HEK293T (cell line): ENCODE data around the gene TBC1D22A.

Experiments
- CTCF ChIA-PET: fragments of 350-600 bp; formaldehyde crosslinking; extraction: SDS; loops from one replicate; lab custom pipeline; 2021; ENCODE audit warnings: antibody characterized with exemption, inconsistent platforms; lab: Yijun Ruan, JAX
- POLR2A ChIA-PET: fragments of 350-600 bp; formaldehyde crosslinking; extraction: SDS; loops from one replicate; lab custom pipeline; 2020; ENCODE audit warnings: antibody characterized with exemption, inconsistent platforms; lab: Yijun Ruan, JAX
- DNase-seq: peaks from one replicate; pipeline ENCODE4 v3.0.0; 2012; ENCODE audit warnings: mixed read lengths; ENCODE audit errors: extremely low spot score
- ARNT ChIP-seq: fragments of 450-650 bp; IDR thresholded peaks from 2 replicates; pipeline ENCODE4 v1.6.1; 2017; ENCODE audit warnings: mild to moderate bottlenecking
- BHLHE40 ChIP-seq: fragments of 450-650 bp; IDR thresholded peaks from 2 replicates; pipeline ENCODE4 v1.6.1; 2016; ENCODE audit warnings: mild to moderate bottlenecking, moderate library complexity, borderline replicate concordance
- CTBP1 ChIP-seq: fragments of 450-650 bp; IDR thresholded peaks from 2 replicates; pipeline ENCODE4 v1.6.1; 2016; ENCODE audit warnings: borderline replicate concordance
- ELF4 ChIP-seq: fragments of 450-650 bp; IDR thresholded peaks from 2 replicates; pipeline ENCODE4 v1.6.1; 2017; ENCODE audit warnings: antibody characterized with exemption
- FOXA1 ChIP-seq: fragments of 450-650 bp; IDR thresholded peaks from 2 replicates; pipeline ENCODE4 v1.6.1; 2016; ENCODE audit warnings: mild to moderate bottlenecking
- FOXK2 ChIP-seq: fragments of 450-650 bp; IDR thresholded peaks from 2 replicates; pipeline ENCODE4 v1.6.1; 2016; ENCODE audit warnings: mild to moderate bottlenecking
- FOXM1 ChIP-seq: fragments of 450-650 bp; IDR thresholded peaks from 2 replicates; pipeline ENCODE4 v1.6.1; 2017; ENCODE audit warnings: mild to moderate bottlenecking, borderline replicate concordance
- HDGF ChIP-seq: fragments of 450-650 bp; IDR thresholded peaks from 2 replicates; pipeline ENCODE4 v1.6.1; 2017; ENCODE audit warnings: antibody characterized with exemption, borderline replicate concordance
- L3MBTL2 ChIP-seq: fragments of 450-650 bp; conservative IDR thresholded peaks from 2 replicates; pipeline ENCODE4 v1.6.1; 2016; ENCODE audit warnings: mild to moderate bottlenecking
- LEF1 ChIP-seq: fragments of 450-650 bp; IDR thresholded peaks from 2 replicates; pipeline ENCODE4 v1.6.1; 2017; ENCODE audit warnings: mild to moderate bottlenecking, borderline replicate concordance
- NFRKB ChIP-seq: fragments of 450-650 bp; IDR thresholded peaks from 2 replicates; pipeline ENCODE4 v1.6.1; 2016; ENCODE audit warnings: mild to moderate bottlenecking, moderate library complexity
- SP1 ChIP-seq: fragments of 450-650 bp; IDR thresholded peaks from 2 replicates; pipeline ENCODE4 v1.6.1; 2017
- SUZ12 ChIP-seq: fragments of 450-650 bp; IDR thresholded peaks from 2 replicates; pipeline ENCODE4 v1.6.1; 2016; ENCODE audit warnings: mild to moderate bottlenecking
- TARDBP ChIP-seq: fragments of 450-650 bp; IDR thresholded peaks from 2 replicates; pipeline ENCODE4 v1.6.1; 2016
- ZNF384 ChIP-seq: fragments of 450-650 bp; IDR thresholded peaks from 2 replicates; pipeline ENCODE4 v1.6.1; 2016
- TF ChIP-seq, protein P1 (sequence below): fragments of 450-650 bp; IDR thresholded peaks from 2 replicates; pipeline ENCODE4 v1.6.1; 2016

The TBC1D22A gene

DNA sequence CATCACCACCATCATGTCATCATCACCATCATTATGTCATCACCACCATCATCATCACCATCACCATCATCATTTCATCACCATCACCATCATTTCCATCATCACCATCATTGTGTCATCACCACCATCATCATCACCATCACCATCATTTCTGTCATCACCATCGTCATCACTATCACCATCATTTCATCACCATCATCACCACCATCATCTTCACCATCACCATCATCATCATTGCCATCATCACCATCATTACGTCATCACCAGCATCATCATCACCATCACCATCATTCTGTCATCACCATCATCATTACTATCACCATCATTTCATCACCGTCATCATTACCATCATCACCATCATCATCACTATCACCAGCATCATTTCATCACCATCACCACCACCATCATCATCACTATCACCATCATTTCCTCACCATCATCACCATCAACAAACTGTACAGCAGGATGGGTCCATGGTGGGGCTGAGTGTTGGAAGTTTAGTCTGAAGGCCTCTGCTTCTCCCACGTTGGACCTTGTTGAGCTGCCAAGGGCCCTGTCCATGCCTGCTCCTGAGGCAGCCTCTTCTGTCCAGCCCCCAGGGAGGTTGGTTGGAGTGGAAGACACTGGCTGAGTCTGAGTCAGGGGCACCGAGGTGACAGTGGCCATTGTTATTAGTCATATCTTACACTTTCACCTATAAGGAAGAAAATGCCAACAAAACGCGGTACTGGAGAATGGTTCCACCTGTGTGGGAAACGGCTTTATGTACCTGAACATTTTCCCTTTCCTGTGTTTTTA lies 247.1 kb downstream of the TBC1D22A start:
- POLR2A ChIA-PET: no interaction called here

DNA sequence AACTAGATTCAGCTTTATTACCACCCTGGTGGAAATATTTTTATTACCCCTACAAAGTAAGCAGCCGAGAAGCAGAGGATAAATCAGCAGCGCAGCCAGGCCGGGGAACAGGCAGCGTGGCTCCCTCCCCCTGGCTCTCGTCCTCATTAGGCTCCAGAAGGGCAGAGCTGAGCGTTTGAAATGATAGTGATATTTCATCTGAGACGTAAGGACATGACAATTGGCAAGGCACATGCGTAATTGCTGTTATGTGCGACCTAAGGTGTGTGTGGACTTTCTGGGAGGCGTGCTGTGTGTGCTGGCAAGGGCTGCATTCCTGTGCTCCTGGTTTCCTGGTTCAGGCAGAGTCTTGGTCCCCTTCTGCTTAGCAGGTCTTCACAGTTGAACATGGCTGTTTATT lies 247.8 kb downstream of the TBC1D22A start:
- ChIA-PET CTCF (no interaction called here), POLR2A (no interaction called here)
- DNase-seq: no peak
- TF ChIP-seq FOXA1 (no peak), L3MBTL2 (no peak), TARDBP (no peak), HDGF (no peak)

More for the DNA sequence above, 247.1 kb downstream of the TBC1D22A start:
- DNase-seq: no peak
- no peak for TF ChIP-seq ZNF384
- no peak for TF ChIP-seq LEF1
- TF ChIP-seq ELF4: no peak
- TF ChIP-seq ARNT: no peak
- TF ChIP-seq SP1: no peak
- TF ChIP-seq FOXM1: no peak
- no peak for TF ChIP-seq FOXA1
- TF ChIP-seq L3MBTL2: no peak
- no peak for TF ChIP-seq TARDBP
- TF ChIP-seq, protein P1, sequence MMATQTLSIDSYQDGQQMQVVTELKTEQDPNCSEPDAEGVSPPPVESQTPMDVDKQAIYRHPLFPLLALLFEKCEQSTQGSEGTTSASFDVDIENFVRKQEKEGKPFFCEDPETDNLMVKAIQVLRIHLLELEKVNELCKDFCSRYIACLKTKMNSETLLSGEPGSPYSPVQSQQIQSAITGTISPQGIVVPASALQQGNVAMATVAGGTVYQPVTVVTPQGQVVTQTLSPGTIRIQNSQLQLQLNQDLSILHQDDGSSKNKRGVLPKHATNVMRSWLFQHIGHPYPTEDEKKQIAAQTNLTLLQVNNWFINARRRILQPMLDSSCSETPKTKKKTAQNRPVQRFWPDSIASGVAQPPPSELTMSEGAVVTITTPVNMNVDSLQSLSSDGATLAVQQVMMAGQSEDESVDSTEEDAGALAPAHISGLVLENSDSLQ: no peak
- no peak for TF ChIP-seq HDGF
- no peak for TF ChIP-seq FOXK2
- no peak for TF ChIP-seq SUZ12
- TF ChIP-seq CTBP1: no peak
- no peak for TF ChIP-seq NFRKB
- TF ChIP-seq BHLHE40: no peak
- CTCF ChIA-PET: no interaction called here

DNA sequence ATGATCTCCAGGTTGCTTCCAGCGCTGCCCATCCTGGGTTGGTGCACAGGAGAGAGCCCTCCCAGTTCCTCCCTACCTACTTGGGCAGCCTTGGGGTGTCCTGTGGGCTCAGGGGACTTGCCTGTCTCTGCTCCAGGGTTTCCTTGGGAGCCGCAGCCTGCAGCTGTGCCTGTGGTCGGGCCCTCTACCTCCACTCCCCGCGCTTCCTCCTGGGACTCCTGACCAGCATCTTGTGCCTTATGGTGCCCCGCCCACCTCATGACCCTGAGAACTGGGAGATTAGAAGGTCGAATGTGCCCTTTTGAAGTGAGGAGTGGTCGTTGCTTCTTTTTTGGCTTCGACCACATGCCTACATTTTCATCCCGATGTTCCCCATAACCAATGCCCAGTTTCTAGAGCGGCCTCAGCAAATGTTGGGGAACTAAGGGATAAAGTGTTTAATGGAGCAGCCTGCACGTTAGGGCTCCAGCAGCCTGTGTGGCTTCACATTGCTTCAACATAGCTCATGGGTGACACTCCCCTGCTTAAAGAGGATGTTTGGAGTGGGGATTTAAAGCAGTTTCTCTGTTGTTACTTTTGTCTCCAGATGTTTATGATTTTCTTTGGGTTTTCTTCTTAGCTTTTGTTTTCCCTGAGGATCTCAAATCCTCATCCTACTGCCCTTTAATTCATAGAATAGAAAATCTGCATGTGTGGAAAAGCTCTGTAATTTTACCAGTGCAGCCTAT lies 248.8 kb downstream of the TBC1D22A start:
- TF ChIP-seq HDGF (no peak), CTBP1 (no peak), FOXK2 (no peak), BHLHE40 (no peak), LEF1 (no peak), L3MBTL2 (no peak), FOXA1 (no peak), SP1 (no peak), TARDBP (no peak), ELF4 (no peak), ARNT (no peak), ZNF384 (no peak), FOXM1 (no peak), SUZ12 (no peak), NFRKB (no peak)
- TF ChIP-seq, protein P1: no peak
- DNase-seq: no peak
- ChIA-PET POLR2A (no interaction called here), CTCF (no interaction called here)

DNA sequence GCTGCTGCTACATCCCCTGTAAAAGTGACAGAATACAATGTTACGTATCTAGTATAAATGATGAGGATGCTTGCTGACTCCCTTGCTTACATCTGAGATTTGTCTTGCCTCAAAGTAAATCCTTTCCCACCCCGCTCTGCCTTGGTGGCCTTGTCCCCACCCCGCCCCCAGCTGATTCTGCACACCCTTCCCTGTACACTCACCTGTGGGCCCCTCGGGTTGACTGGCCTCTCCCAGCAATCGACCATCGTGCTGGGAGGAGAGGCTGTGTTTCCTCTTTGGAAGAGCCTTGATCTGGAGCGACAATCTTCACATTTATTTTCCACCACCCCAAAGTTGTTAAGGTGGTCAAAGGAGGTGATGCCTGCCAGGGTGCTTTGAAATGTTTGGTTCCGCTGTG lies 249.4 kb downstream of the TBC1D22A start:
- no peak for TF ChIP-seq HDGF
- TF ChIP-seq FOXA1: no peak
- TF ChIP-seq CTBP1: no peak
- TF ChIP-seq ZNF384: no peak
- no peak for TF ChIP-seq SP1
- TF ChIP-seq, protein P1: no peak
- TF ChIP-seq L3MBTL2: no peak
- no peak for TF ChIP-seq TARDBP
- no peak for TF ChIP-seq LEF1
- TF ChIP-seq NFRKB: no peak
- TF ChIP-seq ELF4: no peak
- no peak for TF ChIP-seq FOXM1
- no peak for TF ChIP-seq BHLHE40
- TF ChIP-seq ARNT: no peak
- TF ChIP-seq FOXK2: no peak
- no peak for TF ChIP-seq SUZ12
- ChIA-PET POLR2A (no interaction called here), CTCF (interaction anchor here (0.6 kb wide), 1 partner anchor 52 kb away, joined by 7 read pairs; no protein-coding TSS in a partner anchor)
- DNase-seq: no peak

DNA sequence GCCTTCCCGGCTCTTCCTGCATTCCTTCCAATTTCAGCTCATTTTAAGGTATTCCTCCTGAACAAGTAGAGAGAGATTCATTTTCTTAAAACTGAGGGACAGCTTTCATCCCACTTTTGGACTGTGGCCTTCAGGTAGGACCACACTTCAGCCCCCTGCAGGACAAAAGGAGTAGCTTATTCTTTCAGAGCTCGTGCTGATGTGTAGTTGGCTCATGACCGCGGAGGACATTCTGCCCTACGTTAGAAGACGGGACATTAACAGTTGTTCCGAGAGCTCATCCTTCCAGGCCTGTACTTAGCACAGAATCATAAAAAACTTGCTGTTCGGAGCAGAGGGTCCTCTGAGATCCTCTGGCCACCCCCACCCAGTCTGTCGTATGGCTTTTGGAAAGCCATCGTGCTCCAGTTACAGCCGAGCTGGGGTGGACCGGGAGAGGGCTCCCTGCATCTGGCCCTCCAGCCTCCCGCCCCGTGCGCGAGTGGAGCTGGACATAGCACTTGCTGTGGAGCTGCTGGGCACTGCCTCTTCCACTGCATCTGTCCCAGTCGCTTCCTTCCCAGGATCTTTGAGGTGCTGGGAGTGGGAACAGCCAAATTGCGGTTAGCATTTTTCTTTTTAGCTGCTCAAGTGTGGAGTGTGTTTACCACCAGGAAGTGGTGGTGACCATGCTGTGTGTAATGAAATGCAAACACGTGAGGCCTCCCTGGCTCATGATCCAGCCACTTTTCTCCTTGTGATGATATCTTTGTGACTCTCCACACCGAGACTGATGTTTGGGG lies 250.3 kb downstream of the TBC1D22A start:
- POLR2A ChIA-PET: interaction anchor here (0.7 kb wide), 1 partner anchor 20 kb away, joined by 3 read pairs; no protein-coding TSS in a partner anchor
- no peak for TF ChIP-seq SUZ12
- no peak for DNase-seq
- CTCF ChIA-PET: interaction anchor here (0.6 to 1.0 kb wide), 4 partner anchors 36 to 139 kb away, joined by 4 to 7 read pairs (median 5); no protein-coding TSS in a partner anchor
